Activated CD8-positive, alpha-beta memory T cell treated with anti-CD3 and anti-CD28 coated beads, Interleukin-2, amount 50 U/mL, for 24 hours (primary cell): ENCODE results near the gene ZNF579.

Source experiments
- DNase-seq: peaks from one replicate; pipeline ENCODE4 v3.0.0-alpha.2; 2020; ENCODE audit errors: extremely low read depth

Gene ZNF579

DNA sequence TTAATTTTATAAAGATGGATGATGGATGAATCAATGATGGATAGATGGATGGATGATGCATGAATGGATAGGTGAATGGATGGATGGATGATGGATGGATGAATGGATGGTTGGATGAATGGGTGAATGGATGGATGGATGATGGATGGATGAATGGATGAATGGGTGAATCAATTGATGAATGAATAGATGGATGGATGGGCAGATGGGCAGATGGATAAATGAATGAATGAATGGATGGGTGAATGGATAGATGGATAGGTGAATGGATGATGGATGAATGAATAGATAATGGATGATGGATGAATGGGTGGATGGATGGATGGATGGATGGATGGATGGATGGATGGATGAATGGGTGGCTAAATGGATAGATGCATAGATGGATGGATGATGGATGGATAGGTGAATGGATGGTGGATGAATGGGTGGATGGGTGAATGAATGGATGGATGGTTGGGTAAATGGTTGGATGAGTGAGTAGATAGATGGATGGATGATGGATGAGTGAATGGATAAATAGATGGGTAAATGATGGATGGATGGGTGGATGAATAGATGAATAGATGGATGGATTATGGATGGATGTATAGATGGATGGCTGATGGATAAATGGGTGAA lies 12.8 kb downstream of the ZNF579 start:
- no peak for DNase-seq

DNA sequence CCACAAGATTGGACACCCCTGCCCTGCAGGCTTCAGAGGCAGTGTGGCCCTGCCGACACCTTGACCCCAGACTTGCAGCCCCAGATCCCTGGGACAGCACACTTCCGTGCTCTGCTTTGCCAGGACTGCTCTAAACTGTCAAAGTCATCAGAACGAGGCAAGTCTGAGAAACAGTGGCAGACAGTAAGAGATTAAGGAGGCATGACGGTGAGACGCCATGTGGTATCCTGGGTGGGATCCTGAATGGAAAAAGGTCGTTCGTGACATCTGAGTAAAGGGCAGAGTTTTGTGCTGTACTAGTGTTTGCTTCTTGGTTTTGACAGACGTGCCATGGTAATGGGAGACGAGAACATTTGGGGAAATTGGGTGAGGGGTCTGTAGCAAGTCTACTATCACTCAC lies 13.8 kb downstream of the ZNF579 start:
- no peak for DNase-seq

DNA sequence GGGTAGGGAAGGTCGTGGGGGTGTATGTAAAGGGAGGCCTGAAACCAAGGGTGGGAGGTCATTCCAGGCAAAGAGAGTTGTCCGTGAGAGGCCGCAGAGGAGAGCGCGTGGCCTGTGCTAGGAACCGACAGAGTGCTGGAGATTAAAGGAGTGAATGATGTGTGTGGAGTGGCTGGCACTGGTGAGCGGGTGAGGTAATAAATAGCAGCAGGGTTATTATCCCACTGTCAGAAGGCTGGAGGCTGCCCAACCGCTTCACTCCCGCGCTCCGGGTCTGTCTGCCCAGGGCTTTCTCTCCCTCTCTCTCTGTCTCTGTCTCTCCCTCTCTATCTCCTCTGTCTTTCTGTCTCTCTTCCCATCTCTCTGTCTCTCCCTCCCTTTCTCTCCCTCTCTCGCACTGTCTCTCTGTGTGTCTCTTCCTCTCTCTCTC lies 17.4 kb downstream of the ZNF579 start:
- DNase-seq, result no peak

DNA sequence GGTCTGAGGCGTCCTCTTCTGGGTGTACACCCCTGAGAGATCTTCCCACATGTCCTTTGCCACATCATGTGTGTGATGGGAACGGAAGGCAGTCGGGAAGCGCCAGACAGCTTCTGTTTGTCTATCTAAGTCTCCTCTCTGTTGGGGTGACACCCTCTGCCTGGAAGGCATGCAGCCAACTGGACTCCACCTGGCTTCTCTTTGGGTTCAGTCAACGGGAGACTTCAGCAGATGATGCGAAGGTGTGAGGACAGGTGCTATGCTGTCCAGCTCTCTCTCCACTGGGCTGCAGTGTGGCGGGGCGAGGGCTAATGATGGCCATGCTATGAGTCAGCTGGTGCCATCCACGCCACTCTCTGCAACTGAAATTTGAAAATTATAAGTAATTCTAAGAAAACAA lies 21.0 kb downstream of the ZNF579 start:
- no peak for DNase-seq

DNA sequence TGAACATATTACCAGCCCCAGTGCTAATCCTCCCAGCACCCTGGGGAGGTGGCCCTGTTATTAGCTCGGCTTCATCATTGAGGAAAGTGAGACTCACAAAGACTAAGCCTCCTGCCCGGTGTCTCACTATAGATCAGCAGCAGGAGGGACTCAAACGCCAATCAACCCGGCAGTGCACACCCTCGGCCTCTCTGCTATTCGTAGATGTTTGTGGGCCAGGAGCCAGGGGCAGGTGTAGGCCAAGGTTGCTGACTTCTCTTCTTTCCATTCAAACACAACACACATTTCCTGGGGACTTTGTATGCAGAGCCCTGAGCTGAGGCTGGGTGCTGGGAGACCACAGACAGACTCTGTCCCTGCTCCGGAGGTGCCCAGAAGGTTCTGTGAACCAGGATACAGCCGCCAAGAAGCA lies 25.9 kb downstream of the ZNF579 start:
- no peak for DNase-seq

DNA sequence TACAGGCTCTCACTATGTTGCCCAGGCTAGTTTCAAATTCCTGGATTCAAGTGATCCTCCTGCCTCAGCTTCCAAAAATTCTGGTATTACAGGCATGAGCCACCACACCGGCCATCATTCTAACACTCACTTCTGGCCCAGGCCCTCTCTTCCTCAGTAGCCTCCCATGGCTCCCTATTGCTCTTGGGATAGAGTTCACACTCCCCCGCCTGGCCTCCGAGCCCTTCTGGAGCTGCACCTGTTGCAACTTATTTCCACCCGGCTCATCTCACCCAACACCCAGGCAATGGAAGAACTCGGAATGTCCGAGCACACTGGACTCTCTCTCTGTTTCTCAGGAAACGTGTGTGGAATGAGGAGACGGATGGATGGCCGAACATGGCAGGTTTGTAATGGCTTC lies 26.3 kb downstream of the ZNF579 start:
- no peak for DNase-seq

DNA sequence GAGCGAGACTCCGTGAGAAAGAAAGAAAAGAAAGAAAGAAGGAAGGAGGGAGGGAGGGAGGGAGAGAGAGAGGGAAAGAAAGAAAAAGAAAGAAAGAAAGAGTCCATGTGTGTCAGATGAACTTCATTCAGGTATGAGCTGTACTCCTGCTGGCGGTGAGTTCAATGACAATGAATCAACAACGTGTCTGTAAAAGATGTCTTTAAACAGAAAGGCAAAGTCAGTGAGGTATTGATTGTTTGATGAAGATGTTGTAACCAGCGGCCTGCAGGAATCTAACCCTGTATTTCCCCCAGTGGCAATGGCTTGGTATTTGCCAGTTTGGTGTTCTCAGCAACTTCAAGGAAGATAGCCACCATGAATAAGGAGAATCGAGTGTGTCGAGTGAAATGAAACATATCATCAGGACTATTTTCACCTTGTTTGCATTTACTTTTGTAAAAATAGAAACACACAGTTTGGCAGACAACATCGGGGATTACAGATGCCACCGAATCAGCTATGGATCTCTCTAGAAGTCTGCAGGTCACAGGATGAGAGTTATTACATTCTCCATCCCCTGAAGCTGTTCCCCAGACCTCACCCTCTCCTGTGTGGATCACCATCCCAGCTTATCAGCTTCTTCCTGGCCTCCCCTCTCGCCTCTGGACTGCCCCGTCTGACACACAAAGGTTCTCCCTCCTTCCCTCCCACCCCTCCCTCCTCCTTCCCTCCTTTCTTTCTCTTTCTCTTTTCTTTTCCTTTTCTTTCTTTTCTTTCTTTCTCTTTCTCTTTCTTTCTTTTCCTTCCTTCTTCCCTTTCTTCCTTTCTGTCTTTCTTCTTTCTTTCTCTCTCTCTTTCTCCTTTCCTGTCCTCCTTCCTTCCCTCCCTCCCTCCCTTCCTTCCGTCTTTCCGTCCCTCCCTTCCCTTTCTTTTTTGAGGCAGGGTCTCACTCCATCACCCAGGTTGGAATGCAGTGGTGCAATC lies 27.1 kb downstream of the ZNF579 start:
- DNase-seq, result no peak

DNA sequence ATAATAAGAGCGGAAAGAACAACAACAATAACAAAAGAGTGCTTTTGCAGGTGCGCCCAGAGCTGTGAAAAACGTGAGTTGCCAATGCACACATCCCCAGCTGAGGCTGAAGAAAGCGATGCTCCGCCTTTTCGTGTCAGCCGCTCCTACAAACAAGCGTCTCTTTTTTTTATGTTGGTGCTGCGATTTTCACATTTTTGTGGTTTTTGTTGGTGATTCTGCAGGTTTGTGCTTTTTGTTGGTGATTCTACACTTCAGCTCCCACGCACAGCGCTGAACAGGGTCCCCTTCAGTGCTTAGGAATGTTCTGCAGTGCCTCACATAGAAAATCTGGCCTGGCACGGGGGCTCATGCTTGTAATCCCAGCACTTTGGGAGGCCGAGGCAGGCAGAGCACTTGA lies 28.0 kb downstream of the ZNF579 start:
- DNase-seq, result no peak

DNA sequence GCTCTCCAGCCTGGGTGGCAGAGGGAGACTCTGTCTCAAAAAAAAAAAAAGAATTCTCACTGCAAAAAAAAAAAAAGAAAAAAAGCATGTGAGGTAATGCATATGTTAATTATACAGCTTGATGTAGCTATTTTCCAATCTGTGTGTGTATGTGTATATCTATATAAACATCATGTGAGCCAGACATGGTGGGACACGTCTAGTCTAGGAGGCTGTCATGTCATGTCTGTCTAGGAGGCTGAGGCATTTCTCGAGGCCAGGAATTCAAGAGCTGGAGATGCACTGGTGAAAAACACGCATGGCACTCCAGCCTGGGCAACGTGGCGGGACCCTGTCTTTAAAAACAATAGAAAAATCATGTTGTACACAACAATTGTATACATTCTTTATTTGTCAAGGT lies 28.4 kb downstream of the ZNF579 start:
- no peak for DNase-seq

DNA sequence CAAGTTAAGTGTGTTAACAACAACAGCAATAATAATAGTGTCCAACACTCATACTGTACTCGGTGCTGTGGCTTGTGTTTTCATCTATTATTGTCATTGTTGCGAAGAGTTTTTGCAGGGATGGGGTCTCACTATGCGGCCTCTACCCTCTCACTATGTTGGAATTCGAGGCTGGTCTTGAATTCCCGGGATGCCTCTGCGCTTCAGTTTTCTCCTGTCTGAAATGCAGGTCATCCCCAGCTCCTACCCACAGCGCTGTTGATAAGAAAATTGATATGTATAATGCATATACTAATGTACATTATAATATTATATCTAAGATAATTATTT lies 30.4 kb downstream of the ZNF579 start:
- no peak for DNase-seq

DNA sequence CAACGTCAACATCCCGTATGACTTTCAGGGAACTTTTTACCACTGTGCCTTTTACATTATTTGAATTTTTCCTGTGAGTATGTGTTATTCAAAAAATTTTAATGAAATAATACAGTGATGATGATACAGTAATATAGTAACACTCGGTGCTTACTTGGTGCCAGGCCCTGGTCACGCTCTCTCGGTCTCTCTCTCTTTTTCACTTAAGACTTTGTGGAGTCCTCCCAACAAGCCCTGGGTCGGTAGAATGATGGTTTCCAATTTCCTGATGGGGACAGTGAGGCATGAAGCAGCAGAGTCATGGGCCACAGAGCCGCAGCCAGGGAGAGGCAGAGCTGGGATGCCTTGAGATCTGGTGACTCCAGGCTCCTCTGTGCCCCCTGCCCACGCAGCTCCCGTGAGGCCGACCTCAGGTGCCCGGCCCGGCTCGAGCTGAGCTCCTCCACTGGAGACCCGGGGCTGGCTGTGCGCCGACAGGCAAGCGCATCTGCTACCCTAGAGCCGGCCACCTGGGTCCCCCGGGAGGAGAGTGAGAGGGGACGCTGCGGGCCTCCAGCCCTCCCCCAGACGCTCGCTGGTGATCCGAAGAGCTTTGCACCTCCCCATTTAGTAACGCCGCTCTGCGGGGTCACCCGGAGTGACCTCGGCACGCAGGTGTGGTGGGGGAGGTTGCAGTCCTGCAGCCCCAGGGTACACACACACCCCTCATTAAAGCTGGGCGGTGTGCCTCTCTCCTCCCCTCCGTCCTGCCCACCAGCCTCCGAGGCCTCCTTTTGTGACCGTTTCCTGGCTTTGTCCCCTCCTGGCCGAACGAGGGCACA lies 30.9 kb downstream of the ZNF579 start:
- no peak for DNase-seq

DNA sequence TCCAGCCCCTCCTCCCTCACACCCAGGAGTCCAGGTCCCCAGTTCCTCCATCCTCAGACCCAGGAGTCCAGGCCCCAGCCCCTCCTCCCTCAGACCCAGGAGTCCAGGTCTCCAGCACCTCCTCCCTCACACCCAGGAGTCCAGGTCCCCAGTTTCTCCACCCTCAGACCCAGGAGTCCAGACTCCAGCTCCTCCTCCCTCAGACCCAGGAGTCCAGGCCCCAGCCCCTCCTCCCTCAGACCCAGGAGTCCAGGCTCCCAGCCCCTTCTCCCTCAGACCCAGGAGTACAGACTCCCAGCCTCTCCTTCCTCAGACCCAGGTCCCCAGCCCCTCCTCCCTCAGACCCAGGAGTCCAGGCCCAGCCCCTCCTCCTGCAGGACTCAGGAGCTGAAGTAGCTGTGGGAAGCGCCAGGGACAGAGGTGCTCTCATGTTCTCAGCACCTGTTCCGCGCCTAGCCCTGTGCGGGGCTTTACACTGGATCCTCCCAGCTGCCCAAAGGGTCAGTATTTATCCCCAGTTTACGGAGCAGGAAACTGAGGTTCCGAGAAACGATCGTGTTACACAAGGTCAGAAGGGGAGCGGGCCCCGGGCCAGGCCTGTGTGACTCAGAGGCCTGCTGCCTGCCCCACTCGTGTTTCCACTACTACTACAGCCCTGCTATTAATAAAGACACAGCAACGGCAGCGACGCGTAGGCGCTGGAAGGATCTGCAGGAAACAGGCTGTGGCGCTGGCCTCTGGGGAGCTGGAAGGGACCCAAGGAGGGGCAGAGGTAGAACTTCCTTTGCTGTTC lies 33.6 kb downstream of the ZNF579 start:
- DNase-seq, result no peak

DNA sequence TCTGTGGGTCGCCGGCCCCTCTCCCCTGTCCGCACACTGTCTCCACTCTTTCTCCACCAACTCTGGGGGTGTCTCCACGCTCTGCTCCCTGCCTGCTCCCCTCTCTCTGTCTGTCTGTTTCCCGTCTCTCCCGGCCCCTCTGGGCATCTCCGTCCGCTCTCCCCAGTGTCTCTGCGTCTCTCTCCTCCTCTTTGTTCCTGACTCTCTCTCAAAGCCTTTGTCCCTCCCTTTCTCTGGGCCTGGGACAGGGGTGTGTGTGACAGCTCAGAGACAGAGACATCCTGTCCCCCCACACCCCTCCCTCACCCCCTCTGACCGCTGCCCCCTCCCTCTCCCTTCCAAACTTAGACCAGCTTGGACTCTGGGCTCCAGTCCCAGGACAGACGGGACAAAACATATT lies 34.6 kb downstream of the ZNF579 start:
- DNase-seq, result no peak

DNA sequence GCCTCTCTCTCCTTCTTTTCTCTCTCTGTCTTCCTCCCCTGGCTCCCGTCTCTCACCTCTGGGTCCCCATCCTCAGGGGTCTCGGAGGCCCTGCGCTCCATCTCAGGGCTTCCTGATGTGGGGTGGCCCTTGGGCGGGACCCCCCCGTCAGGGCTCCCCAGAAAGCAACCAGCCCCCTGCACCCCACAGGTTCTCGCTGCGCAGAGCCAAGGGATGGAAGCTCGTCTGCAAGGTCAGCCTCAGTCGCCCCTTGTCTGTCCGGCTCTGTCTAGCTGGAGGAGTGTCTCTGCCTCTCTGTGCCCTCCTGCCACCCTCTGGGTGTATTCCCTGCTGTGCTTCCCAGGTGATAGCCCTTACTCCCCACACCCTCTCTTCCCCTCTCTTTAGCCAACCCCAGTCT lies 35.2 kb downstream of the ZNF579 start, which contains the start of gene SBK3:
Gene SBK3, minus strand, starts transcription at position 101 of the 400 bp plus-strand sequence. Its CDS starts 0 bp downstream, at position 101.
- DNase-seq, result no peak

DNA sequence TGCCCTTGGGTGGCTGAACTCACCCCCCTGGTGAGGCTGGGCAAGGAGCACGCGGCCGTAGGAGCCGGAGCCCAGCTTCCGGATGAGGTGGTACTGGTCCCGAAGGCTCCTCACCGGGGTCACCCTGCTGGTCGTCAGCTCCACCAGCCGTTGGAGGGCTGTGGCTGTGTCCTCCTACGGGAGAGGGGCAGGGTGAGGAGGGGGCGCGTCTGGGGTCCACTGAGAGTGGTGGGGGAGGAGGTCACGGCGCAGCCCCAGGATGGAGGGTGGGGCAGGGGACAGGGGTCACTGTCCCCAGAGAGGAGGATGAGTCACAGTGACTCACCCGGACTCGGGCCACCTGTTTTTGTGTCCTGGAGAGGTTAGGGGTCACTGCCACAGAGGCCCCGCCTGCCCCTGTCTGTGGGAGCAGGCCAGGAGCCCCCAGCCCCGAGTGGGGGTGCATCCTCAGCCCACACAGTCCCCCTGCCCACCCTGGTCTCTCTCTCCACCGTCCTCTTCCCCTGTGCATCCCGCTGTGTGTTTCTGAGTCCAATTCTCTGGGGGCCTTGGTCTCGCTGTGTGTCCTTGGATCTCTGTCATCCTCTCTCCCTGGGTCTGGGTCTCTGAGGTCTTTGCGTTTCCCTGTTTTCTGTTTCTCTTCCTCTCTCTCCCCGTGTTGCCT lies 35.7 kb downstream of the ZNF579 start:
- no peak for DNase-seq

DNA sequence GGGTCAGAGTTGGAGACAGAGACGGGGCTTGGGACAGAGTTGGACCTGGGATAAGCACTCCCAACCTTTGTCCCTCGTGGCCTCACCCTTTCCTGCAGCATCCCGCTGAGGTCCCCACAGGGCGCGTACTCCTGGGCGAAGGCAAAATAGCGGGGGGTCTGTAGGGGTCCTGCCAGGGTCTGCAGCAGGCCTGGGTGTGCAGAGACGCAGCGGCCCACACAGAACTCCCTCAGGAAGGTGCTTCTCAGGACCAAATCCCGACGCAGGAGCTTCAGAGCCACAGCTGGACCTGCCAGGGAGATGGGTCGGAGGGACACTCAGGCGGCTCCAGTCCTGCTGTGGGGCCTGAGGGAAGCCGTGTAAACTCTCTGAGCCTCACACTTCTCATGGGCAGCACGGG lies 36.6 kb downstream of the ZNF579 start:
- no peak for DNase-seq

DNA sequence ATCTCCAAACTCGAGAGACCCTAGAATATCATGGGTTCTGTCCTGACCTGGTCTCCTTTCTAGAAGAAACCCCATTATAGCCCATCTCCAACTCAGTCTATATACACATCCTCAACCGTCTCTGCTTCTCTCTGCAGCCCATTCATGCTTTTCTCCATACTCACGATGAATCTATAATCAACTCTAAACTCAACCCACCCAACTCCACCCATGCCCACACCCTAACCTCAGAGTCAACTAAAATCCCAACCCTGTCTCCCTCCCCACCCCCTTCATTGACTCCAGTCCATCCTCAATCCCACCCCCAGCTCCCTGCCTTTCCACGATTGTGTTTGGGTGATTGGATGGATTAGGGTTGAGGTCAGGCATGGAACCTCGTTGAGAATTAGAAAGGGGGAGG lies 37.1 kb downstream of the ZNF579 start:
- no peak for DNase-seq

DNA sequence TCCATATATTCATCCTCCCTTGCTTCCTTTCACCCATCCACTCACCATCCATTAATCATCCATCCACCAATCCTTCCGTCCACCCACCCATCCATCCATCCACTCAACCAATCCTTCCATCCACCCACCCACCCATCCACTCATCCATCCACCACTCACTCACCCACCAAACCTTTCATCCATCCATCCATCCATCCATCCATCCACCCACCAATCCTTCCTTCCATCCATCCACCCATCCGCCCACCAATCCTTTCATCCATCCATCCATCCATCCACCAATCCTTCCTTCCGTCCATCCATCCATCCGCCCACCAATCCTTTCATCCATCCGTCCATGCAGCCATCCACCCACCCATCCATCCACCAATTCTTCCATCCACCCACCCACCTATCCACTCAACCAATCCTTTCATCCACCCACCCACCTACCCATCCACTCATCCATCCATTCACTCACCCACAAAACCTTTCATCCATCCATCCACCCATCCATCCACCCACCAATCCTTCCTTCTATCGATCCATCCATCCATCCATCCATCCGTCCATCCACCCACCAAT lies 38.3 kb downstream of the ZNF579 start:
- DNase-seq, result no peak

DNA sequence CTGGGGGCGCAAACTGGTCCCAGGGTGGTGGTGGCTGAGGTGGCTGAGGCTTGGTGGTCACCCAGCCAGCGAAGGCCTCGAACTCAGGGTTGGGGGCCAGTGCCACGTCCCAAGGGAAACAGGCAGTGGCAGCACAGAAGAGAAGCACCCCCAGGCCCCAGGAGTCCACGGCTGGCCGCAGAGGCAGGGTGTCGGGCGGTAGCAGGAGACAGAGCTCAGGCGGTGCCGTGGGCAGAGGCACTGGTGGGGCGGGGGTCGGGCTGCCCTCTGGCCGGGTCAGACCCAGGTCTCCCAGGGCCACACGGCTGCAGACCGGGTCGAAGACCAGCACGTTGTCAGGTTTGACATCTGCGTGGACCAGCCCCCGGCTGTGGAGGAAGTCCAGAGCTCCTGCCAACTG lies 39.6 kb downstream of the ZNF579 start:
- no peak for DNase-seq

DNA sequence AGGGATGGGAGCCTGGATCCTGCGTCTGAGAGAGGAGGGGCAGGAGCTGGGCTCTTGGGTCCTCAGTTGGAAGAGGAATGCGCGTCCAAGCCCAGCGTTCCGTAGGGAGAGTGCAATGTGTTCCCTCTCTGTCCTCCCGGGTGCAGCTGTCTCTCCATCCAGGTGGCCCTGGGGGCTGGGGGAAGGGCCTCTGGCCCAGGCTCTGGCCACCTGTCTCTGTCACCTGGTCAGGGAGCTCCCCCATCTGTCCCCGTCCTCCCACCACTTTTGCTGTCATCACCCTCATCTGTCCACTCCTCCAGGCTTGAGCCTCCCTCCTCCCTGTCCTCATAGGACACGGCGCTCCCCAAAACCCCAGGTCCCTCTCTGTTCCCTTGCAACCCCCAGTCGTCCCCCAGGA lies 40.0 kb downstream of the ZNF579 start:
- no peak for DNase-seq
